ENCODE results near the gene THSD8.
"Not testable (repeated sequence)": the region's sequence is repeated elsewhere in the genome, so short reads cannot be mapped to it uniquely, and the experiment has no call there.

Gene THSD8

DNA sequence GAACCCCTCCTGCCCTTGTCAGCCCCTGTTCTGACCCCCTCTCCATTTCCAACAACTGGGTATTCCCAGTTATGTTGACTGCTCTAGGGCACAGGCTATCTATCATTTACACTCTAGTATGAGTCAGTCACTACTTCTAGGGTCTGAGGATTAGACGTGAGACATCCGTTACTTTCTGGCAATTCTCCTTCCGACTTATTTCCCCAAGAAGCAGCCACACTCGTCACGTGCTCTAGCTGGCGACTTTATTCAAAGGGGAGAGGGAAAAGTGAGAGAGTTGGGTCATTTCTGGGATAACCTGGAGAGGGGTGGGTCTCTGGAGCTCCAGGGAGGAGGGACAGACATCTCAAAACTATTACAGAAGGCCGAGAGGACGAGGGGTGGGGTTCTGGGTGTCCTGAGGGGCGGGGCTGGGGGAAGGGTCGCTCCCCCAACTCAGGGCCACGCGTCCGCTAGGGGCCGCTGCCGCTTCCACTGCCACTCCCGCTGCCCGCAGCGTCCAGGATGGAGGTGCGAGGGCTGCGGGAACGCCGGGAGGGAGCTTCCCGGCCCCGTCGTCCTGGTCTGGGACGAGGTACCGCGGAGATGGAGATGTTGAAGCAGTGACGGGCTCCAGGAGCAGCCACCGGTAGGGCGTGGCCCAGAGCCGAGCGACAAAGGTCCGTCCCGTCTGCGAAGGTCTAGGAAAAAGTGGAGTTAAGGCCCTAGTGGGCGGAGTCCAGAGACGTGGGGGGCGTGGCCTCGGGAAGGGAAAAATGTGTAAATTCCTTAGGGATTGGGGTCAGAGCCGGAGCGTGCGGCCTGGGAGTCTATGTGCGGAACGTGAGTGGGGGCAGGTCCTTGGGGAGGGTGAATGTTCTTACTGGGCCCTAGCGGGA lies 23.6 kb downstream of the THSD8 start:
- peak; percentile 65 for DNase-seq (ENCODE audit: low spot score)

DNA sequence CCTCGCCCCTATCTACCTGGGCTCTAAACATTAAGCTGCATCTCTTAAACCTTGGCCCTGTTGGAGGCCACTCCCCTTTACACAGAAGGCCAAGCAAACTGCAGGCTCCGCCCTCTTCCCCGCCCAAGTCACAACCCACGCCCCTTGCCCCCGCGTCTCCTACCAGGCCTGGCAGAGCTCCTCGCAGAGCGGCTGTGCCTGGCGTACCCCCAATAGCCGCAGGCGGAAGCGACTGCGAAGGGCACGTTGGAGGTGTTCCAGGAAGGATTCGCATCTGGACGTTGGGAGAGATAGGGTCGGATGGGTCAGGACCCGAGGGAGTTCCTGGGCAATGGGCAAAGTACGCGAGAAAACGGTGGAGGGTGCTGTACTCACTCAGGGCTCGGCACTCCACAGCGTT lies 26.6 kb downstream of the THSD8 start:
- peak; percentile 40 for DNase-seq (ENCODE audit: low spot score)

- DNase-seq (ENCODE audit: low spot score) = no peak
Measured at GRCh38 chr19:12833418-12833737, 31.5 kb downstream of the THSD8 start.

DNA sequence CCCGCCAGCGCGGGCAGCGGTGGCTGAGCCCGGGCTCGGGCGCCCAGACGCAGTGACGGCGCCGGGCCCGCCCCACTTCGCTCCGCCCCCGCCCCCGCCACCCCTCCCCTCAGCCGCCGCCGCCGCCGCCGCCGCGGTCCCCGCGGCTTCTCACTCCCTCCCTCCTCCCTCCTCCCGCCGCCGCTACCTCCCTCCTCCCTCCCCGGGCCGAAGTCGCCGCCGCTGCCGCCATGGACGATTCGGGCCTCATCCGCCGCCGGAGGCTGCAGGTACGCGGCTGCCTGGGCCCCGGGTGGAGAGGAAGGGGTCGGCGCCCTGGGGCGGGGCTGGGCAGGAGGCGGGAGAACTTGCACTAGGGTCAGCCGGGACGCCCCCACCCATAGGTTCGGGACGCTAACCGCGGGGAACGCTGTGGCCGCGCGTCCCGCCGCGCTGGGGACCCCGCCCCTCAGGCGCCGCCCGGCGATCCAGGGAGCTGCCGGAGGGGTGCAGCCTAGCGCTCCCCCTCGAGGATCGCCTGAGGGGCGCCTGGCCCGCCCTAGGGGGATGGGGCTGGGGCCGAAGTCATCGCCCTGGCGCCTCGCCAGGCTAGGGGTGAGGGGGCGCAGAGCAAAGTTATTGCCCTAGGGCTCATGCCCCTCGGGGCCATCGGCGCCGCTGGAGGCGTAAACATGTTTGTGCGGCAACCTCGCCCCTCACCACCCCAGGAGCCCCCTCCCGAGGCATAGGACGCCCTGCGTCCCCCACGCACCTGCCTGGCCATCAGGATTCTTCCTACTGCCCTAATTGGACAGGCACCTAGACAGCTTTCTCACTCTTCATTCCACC lies 32.1 kb downstream of the THSD8 start:
- DNase-seq (ENCODE audit: low spot score) = peak; percentile 70

GRCh38 chr19:12834566-12834943 lies 32.7 kb downstream of the THSD8 start, which contains the start of gene RTBDN:
RTBDN (minus strand) TSS chr19:12834579; CDS start chr19:12829979, 4,600 bp downstream.
- DNase-seq (ENCODE audit: low spot score) = no peak

GRCh38 chr19:12834976-12835757 lies 33.3 kb downstream of the THSD8 start:
- peak; percentile 63 for DNase-seq (ENCODE audit: low spot score)

DNA sequence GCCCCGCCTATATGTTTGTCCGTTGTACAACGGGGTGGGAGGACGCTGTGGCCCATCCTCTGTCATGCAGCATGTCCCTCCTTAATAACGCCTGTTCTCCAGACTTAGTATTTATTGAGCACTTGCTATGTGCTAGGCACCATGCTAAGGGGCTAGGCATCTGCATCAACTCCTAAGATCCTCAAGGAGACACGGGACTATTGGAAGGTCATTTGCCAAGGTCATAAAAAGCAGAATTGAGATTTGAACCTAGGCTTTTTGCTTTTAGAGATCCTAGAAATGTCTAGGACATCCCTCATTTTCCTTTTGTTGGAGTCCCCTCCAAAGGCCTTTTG lies 34.6 kb downstream of the THSD8 start:
- DNase-seq (ENCODE audit: low spot score) = no peak

DNA sequence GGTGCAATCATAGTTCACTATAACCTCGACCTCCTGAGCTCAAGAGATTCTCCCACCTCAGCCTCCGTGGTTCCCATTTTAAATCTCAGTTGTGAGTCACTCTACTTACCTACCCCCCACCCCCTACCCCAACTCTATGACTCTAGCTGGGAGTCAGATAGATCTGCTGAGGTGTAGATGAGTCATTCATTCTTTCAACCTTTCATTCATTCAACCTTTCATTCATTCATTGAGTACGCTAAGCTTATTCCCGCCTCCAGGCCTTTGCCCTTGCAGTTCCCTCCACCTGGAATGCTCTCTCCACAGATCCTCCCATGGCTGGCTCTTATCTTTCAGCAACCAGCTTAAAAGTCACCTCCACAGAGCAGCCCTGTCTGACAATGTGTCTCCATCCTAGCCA lies 35.4 kb downstream of the THSD8 start:
- DNase-seq (ENCODE audit: low spot score) = no peak

DNA sequence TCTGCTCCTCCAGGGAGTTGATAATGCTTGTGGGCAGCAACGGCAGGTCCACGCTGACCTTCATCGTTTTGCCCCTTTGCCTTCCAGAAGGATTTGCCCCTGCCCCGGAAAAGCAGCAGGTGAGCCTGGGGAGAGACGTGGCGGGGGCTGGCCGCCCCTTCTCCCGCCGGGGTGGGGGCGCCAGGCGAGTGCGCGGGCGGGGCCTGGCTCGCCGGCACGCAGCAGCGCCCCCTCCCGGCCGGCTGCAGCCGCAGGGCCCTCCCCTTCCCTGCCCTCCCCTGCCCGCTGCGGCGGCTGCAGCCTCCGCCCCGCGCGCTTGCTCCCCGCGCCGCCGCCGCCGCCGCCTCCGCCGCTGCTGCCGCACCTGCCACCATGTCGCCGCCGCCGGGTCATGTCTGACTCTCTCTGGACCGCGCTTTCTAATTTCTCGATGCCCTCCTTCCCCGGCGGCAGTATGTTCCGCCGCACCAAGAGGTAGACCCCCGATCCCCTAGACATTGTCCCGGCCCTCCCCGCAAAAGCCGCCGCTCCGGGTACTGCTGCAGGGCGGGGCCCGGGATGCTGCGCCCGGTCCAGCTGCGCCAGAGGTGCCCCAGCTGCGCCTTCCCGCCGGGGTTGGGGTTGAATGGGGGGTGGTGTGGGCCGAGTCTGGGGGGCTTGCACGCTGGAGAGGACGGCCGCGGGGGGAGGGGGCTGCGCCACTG lies 36.5 kb downstream of the THSD8 start, which contains the start of gene MAST1:
Gene MAST1, plus strand, starts transcription at position 334 of the 704 bp plus-strand sequence. Its CDS starts 58 bp downstream, at position 392.
- DNase-seq (ENCODE audit: low spot score) = peak; percentile 88

GRCh38 chr19:12838886-12839756 lies 37.3 kb downstream of the THSD8 start:
- DNase-seq (ENCODE audit: low spot score) = no peak

DNA sequence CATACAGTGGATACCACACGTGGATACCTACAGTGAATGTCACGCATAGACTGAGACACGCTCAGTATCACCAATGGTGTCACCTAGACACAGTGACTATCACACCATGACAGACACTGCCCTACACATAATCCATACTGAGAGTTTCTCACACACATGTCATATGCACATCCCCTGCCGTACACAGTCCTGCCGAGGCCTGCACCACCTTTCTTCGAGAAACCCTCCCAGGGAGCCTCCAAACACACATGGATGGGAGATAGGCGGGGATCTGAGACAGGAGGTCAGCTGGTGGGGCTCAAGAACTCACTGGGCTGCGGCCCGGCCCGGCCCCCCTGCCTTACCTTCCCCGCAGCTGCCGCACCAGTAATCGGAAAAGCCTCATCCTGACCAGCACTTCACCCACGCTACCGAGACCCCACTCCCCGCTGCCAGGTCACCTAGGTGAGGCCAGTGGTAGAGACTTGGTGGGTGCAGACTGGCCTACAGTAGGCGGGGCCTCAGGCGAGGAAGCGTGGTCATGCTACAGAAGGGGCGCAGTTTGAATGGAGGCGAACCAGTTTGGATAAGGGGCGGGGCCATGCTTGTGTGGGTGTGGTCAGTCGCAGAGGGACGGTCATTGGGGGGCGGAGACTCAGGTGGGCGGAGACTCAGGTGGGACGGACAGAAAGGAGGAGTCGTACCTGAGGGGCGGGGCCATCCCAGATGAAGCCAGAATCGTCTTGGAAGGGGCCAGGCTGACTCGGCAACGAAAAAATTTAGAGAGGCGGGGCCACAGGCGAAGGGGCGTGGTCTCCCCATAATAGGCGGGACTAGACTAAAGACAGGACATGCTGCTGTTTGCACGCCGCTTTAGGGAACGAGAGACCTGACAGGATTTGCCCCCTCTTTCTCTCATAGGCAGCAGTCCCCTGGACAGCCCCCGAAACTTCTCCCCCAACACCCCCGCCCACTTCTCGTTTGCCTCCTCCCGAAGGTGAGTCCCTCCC lies 38.5 kb downstream of the THSD8 start:
- DNase-seq (ENCODE audit: low spot score) = peak; percentile 81

- DNase-seq (ENCODE audit: low spot score) = no peak
Measured at GRCh38 chr19:12841094-12841493, 39.2 kb downstream of the THSD8 start.

- no peak for DNase-seq (ENCODE audit: low spot score)
Measured at GRCh38 chr19:12842511-12842910, 40.6 kb downstream of the THSD8 start.

DNA sequence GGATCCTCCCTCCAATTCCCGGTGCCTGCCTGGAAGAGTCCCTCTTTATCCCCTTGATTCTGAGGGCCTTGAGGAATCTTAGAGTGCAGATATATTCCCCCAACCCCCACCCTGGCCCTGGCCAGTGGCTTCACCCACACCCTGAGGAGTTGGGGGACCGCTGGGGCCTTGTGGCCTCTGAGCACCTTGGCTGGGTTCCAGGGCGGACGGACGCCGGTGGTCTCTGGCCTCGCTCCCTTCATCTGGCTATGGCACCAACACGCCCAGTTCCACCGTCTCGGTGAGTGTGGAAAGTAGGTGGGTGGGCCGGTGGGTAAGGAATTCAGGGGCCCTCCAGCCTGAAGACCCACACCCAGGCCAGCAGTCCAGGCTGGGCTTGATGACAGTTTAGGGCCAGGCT lies 41.5 kb downstream of the THSD8 start:
- no peak for DNase-seq (ENCODE audit: low spot score)

DNA sequence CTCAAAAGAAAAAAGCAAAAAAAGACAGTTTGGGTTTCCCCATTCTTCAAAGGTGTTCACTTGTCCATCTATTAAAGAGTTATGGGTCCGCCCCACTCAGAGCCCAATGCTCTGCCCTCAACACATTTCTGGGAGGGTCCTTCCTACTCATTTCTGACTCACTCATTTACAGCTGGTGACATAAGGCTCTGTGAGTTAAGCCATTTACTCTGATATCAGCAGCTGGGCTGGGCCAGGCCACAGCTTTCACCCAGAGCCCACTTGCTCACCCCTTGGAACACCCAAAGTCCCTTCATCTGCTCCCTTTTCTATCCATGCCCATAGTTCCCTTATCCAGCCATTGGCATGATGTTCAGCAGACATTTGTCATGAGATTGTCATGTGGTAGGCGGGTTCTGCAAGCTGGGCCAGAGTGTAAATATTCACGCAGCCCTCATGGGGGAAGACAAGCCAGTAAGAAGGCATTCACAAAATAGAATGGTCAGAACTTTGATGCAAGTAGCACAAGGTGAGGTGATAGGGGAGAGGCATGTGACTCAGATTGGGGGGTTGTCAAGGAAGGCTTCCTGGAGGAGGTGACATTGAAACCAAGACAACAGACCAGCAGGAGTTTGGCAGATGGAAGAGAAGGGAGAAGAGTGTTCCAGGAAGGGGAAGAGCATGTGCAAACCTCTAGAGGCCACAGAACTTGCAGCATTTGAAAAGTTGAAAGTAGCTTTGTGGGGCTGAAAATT lies 42.3 kb downstream of the THSD8 start:
- DNase-seq (ENCODE audit: low spot score) = no peak

GRCh38 chr19:12846613-12847012 lies 44.7 kb downstream of the THSD8 start:
- not testable (repeated sequence) for DNase-seq (ENCODE audit: low spot score)

GRCh38 chr19:12847159-12848139 lies 45.6 kb downstream of the THSD8 start:
- peak; percentile 95 for DNase-seq (ENCODE audit: low spot score)
